SU-DHL-6 (cell line): Measurements from ENCODE around the gene TNS1.

Experiments
- H2AFZ ChIP-seq: fragments of 200-600 bp; sonication (generic); 2 replicates; pipeline ENCODE4 v1.6.1; 2014; ENCODE audit warnings: low read depth, mild to moderate bottlenecking, moderate library complexity, mixed read lengths, antibody characterized with exemption, low read length; ENCODE audit not compliant: severe bottlenecking
- H3F3A ChIP-seq: fragments of 200-600 bp; shearing (Covaris generic); 2 replicates; pipeline ENCODE4 v1.6.0; 2016; ENCODE audit warnings: antibody characterized with exemption, mild to moderate bottlenecking; ENCODE audit not compliant: insufficient read depth
- H3K27ac ChIP-seq: fragments of 200-600 bp; sonication (generic); 2 replicates; pipeline ENCODE4 v1.5.1; 2016; ENCODE audit warnings: low read depth, mild to moderate bottlenecking, low read length, moderate library complexity, mixed read lengths
- H3K27me3 ChIP-seq: fragments of 200-600 bp; sonication (generic), shearing (Covaris generic); 2 replicates; pipeline ENCODE4 v1.6.0; 2014; ENCODE audit warnings: mild to moderate bottlenecking, low read length
- H3K36me3 ChIP-seq: fragments of 200-600 bp; sonication (generic); 2 replicates; pipeline ENCODE4 v1.6.1; 2014; ENCODE audit warnings: mild to moderate bottlenecking, low read length, mixed read lengths
- H3K4me2 ChIP-seq: fragments of 300-600, 200-600 bp; shearing (Covaris generic), sonication (generic); 2 replicates; pipeline ENCODE4 v1.6.0; 2014; ENCODE audit warnings: low read length, low read depth, mild to moderate bottlenecking; ENCODE audit not compliant: poor library complexity, severe bottlenecking
- H3K4me3 ChIP-seq: fragments of 200-600 bp; sonication (generic); 2 replicates; pipeline ENCODE4 v1.5.1; 2014; ENCODE audit warnings: antibody characterized with exemption, low read length, mild to moderate bottlenecking, mixed read lengths; ENCODE audit not compliant: insufficient read depth, poor library complexity, severe bottlenecking
- H3K79me2 ChIP-seq: fragments of 200-600 bp; sonication (generic); 2 replicates; pipeline ENCODE4 v1.6.1; 2014; ENCODE audit warnings: mild to moderate bottlenecking, low read length, moderate library complexity; ENCODE audit not compliant: insufficient read depth
- H3K9ac ChIP-seq: fragments of 200-600 bp; sonication (generic); 2 replicates; pipeline ENCODE4 v1.7.0; 2014; ENCODE audit warnings: mild to moderate bottlenecking, low read length
- H3K9me2 ChIP-seq: fragments of 200-600 bp; sonication (generic); replicated peaks from 2 replicates; pipeline ENCODE4 v1.6.1; 2014; ENCODE audit warnings: low read length; ENCODE audit not compliant: insufficient read depth
- H3K9me3 ChIP-seq: fragments of 200-600 bp; sonication (generic); 2 replicates; pipeline ENCODE4 v1.6.1; 2014; ENCODE audit warnings: low read length, mixed read lengths; ENCODE audit not compliant: insufficient read depth
- H4K20me1 ChIP-seq: fragments of 200-600 bp; sonication (generic); 2 replicates; pipeline ENCODE4 v1.6.1; 2014; ENCODE audit warnings: low read depth, mild to moderate bottlenecking, antibody characterized with exemption, low read length, moderate library complexity, mixed read lengths
- EZH2phosphoT487 ChIP-seq: fragments of 200-600 bp; sonication (generic), shearing (Covaris generic); conservative IDR thresholded peaks from 2 replicates; pipeline ENCODE4 v1.6.1; 2018; ENCODE audit warnings: mild to moderate bottlenecking, antibody characterized with exemption, low read length, moderate library complexity, mixed read lengths
- TF ChIP-seq, protein P1 (sequence below): fragments of 200-600 bp; sonication (generic); IDR thresholded peaks from one replicate; pipeline ENCODE4 v1.5.1; 2017; ENCODE audit warnings: antibody characterized with exemption, mild to moderate bottlenecking, low read length, moderate library complexity; ENCODE audit not compliant: insufficient read depth, poor library complexity, severe bottlenecking

The TNS1 gene

DNA sequence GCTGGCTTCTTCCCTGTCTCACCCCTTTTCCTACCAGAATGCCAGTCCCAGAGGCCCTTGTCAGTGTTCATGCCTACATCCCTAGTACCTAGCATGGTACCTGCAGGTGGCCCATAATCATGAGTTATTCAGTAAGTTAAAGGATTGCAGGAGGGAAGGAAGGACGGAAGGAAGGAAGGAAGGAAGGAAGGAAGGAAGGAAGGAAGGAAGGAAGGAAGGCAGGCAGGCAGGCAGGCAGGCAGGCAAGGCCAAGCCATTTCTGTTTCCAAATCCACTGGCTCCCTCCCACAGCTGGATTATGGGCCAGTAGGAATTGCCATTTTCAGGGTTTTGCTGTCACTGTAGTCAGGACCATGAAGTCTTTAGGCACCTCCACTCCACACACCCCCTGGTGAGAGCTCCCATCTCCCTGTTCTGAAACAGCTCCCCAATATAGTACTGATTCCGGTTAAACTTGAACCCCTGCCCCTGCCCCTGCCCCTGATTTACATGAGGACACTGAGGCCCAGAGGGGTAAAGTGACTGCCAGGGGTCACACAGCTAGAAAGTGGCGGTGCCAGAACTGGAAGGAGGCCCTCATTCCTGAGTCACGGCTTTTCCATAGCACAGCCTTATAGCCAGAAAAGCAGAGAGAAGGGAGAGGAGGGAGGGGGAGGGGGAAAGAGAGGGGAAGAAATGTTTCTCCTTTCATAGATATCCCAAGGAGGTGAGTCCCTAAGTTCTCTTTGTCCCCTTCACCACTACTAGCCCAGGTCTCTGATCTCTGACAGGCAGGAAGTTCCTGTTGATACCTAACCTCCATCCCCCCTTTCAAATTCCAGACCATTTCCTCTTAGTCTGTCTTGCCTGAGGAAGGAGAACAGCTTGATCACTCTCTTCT, 12.2 kb upstream of the TNS1 start:
- Histone ChIP-seq H3K9ac (no peak overlapping the region), H3K9me2 (no peaks in the 10 kb centered on the region), H2AFZ (no peak overlapping the region), H3K36me3 (no peaks in the 10 kb centered on the region), H3K4me3 (no peak overlapping the region), H3K4me2 (no peak overlapping the region), H3F3A (no peaks in the 10 kb centered on the region), H3K27me3 (no peaks in the 10 kb centered on the region), H3K79me2 (no peaks in the 10 kb centered on the region), H4K20me1 (no peaks in the 10 kb centered on the region), H3K9me3 (no peaks in the 10 kb centered on the region), H3K27ac (no peak overlapping the region)
- TF ChIP-seq, protein P1, sequence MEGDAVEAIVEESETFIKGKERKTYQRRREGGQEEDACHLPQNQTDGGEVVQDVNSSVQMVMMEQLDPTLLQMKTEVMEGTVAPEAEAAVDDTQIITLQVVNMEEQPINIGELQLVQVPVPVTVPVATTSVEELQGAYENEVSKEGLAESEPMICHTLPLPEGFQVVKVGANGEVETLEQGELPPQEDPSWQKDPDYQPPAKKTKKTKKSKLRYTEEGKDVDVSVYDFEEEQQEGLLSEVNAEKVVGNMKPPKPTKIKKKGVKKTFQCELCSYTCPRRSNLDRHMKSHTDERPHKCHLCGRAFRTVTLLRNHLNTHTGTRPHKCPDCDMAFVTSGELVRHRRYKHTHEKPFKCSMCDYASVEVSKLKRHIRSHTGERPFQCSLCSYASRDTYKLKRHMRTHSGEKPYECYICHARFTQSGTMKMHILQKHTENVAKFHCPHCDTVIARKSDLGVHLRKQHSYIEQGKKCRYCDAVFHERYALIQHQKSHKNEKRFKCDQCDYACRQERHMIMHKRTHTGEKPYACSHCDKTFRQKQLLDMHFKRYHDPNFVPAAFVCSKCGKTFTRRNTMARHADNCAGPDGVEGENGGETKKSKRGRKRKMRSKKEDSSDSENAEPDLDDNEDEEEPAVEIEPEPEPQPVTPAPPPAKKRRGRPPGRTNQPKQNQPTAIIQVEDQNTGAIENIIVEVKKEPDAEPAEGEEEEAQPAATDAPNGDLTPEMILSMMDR: no peak

DNA sequence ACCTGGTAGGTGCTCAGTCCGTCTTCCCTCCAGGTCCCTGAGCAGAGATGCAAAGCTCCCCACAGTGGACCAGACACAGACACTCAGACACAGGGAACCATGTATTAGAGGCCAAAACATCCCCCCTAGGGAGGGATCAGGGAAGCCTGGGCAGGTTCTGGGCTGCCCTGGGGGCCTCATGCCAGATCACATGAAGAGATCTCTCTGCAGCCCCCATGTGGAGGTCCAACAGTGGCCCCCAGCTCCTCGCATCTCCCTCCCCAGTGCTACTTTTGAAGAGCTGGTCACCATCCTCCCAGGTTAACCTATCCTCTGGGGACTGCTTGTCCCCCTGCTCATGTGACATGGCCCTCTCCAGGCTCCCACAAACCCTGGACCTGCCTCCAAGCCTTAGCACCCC, 10.5 kb upstream of the TNS1 start:
- Histone ChIP-seq H3K9me3 (no peaks in the 10 kb centered on the region), H3K27ac (no peak overlapping the region), H3K4me2 (no peak overlapping the region), H3K27me3 (no peaks in the 10 kb centered on the region), H3K79me2 (no peaks in the 10 kb centered on the region), H3F3A (no peaks in the 10 kb centered on the region), H4K20me1 (no peaks in the 10 kb centered on the region), H2AFZ (no peak overlapping the region), H3K36me3 (no peaks in the 10 kb centered on the region), H3K9me2 (no peaks in the 10 kb centered on the region), H3K9ac (no peak overlapping the region), H3K4me3 (no peak overlapping the region)
- TF ChIP-seq EZH2phosphoT487: no peak
- TF ChIP-seq, protein P1: no peak

DNA sequence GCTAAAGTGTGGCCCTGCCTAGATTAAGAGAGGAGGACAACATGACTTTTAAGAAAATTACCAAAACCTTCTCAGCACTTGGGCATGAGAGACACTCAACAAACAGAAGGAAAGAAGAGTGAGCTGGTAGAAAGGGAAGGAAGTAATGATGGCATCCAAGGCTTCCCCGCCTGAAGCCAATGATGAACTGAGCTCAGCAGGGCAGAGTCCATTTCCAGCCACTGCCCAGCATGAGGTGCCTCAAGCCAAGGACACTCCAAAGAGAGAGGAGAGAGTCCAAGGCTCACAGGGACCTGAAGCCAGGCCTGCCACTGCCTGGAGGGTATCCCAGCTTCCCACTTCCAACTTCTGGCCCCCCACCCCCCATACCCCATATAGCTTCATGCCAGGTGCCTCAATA, 9.5 kb upstream of the TNS1 start:
- TF ChIP-seq, protein P1: no peak
- no peak for TF ChIP-seq EZH2phosphoT487
- Histone ChIP-seq H3K9ac (no peak overlapping the region), H3K27ac (no peak overlapping the region)

More for the DNA sequence above, 9.5 kb upstream of the TNS1 start:
- Histone ChIP-seq H3K79me2 (no peaks in the 10 kb centered on the region), H3K9me2 (no peaks in the 10 kb centered on the region), H3K4me2 (no peak overlapping the region), H3K27me3 (no peaks in the 10 kb centered on the region), H2AFZ (no peak overlapping the region), H3K36me3 (no peaks in the 10 kb centered on the region), H3K9me3 (no peaks in the 10 kb centered on the region), H4K20me1 (no peaks in the 10 kb centered on the region), H3F3A (no peaks in the 10 kb centered on the region), H3K4me3 (no peak overlapping the region)
